ENCODE data around the gene EXOC3. TPM values are rescaled to one million over a fixed set of nuclear protein-coding genes. Genes with fewer than 3 reads are reported as not detected.

Gene EXOC3
- total RNA-seq, 1 experiment from 2014 or later, result 60.1 TPM

GRCh38 chr5:420632-421286, 22.2 kb upstream of the EXOC3 start:
- ChIA-PET CTCF (interaction anchor here (1.0 to 1.4 kb wide), 4 partner anchors 10 to 83 kb away, joined by 3 to 4 read pairs (median 3); no protein-coding TSS in a partner anchor), POLR2A (interaction anchor here (1.0 to 1.1 kb wide), 2 partner anchors 40 to 51 kb away, joined by 3 read pairs; no protein-coding TSS in a partner anchor)
- no peaks in the 10 kb centered on the region for H3K36me3 Mint-ChIP-seq
- H3K4me3 Mint-ChIP-seq, result no peak overlapping the region
- DNase-seq (ENCODE audit: low spot score), result peak; percentile 13
- H3K27me3 Mint-ChIP-seq (ENCODE audit: low read depth), result no peaks in the 10 kb centered on the region; the same call in 1 of the 2 replicates
- H3K27ac Mint-ChIP-seq, result peak overlapping the region; percentile 63; the same call in 1 of the 2 replicates
- no peak for ATAC-seq
- H3K9me3 Mint-ChIP-seq, result no peaks in the 10 kb centered on the region
- peaks cover 8% of the 10 kb centered on the region; the same call in 1 of the 2 replicates for H3K4me1 Mint-ChIP-seq
- TF ChIP-seq NR3C1 (CRISPR knock-in tag; conservative IDR thresholded peaks at IDR 0.05; ENCODE audit: low read depth) (no peak), ERG (CRISPR knock-in tag; IDR thresholded peaks at IDR 0.05) (no peak), ZNF423 (CRISPR knock-in tag; IDR thresholded peaks at IDR 0.05) (no peak), IRF2 (CRISPR knock-in tag; IDR thresholded peaks at IDR 0.05; ENCODE audit: borderline replicate concordance, low read depth) (0 out of 2 replicates have a peak, but pooled peaks have one; percentile 28)

GRCh38 chr5:421287-421880, 21.6 kb upstream of the EXOC3 start:
- ChIA-PET POLR2A (no interaction called here), CTCF (no interaction called here)
- peaks cover 5% of the 10 kb centered on the region for H3K9me3 Mint-ChIP-seq
- TF ChIP-seq CTCF (IDR thresholded peaks at IDR 0.05) (0 out of 2 replicates have a peak, but pooled peaks have one; percentile 11), MXD4 (CRISPR knock-in tag; IDR thresholded peaks at IDR 0.05; ENCODE audit: borderline replicate concordance) (no peak), USF1 (CRISPR knock-in tag; IDR thresholded peaks at IDR 0.05) (no peak), SOX15 (CRISPR knock-in tag; IDR thresholded peaks at IDR 0.05) (no peak)
- DNase-seq (ENCODE audit: low spot score) (no peak), ATAC-seq (no peak)
- H3K27me3 Mint-ChIP-seq (ENCODE audit: low read depth), result no peaks in the 10 kb centered on the region; the same call in 1 of the 2 replicates
- H3K4me3 Mint-ChIP-seq, result no peak overlapping the region
- H3K36me3 Mint-ChIP-seq, result no peaks in the 10 kb centered on the region
- peaks cover 6% of the 10 kb centered on the region; the same call in 1 of the 2 replicates for H3K4me1 Mint-ChIP-seq
- no peak overlapping the region for H3K27ac Mint-ChIP-seq

- CTCF ChIA-PET, result no interaction called here
- DNase-seq (ENCODE audit: low spot score) (no peak), ATAC-seq (no peak)
- no peaks in the 10 kb centered on the region for H3K36me3 Mint-ChIP-seq
- no peak overlapping the region for H3K27ac Mint-ChIP-seq
- H3K27me3 Mint-ChIP-seq (ENCODE audit: low read depth), result no peaks in the 10 kb centered on the region; the same call in 1 of the 2 replicates
- peaks cover 10% of the 10 kb centered on the region for H3K9me3 Mint-ChIP-seq
- POLR2A ChIA-PET, result no interaction called here
- H3K4me3 Mint-ChIP-seq, result no peak overlapping the region
- TF ChIP-seq SP1 (CRISPR knock-in tag; conservative IDR thresholded peaks at IDR 0.05) (no peak), GTF2I (CRISPR knock-in tag; conservative IDR thresholded peaks at IDR 0.05) (no peak), GABPB1 (CRISPR knock-in tag; IDR thresholded peaks at IDR 0.05) (no peak), IRF2 (CRISPR knock-in tag; IDR thresholded peaks at IDR 0.05; ENCODE audit: borderline replicate concordance, low read depth) (no peak), SMAD3 (CRISPR knock-in tag; IDR thresholded peaks at IDR 0.05; ENCODE audit: borderline replicate concordance) (no peak)
- peaks cover 6% of the 10 kb centered on the region; the same call in 1 of the 2 replicates for H3K4me1 Mint-ChIP-seq
Observed at GRCh38 chr5:421901-422300, 21.1 kb upstream of the EXOC3 start.

Measured in WTC11 (cell line).